ENCODE data around the gene MAP7.
"Not testable (repeated sequence)": the region's sequence is repeated elsewhere in the genome, so short reads cannot be mapped to it uniquely, and the experiment has no call there.

Gene MAP7

GRCh38 chr6:136435101-136435500, 115.1 kb downstream of the MAP7 start:
- Histone ChIP-seq H3K4me1 (ENCODE audit: insufficient read depth, low read length) (no peaks in the 10 kb centered on the region), H3K27ac (ENCODE audit: low read depth, low read length) (no peak overlapping the region), H3K9me3 (ENCODE audit: low read length) (no peaks in the 10 kb centered on the region), H3K9ac (ENCODE audit: low read length) (no peak overlapping the region), H3K27me3 (ENCODE audit: control insufficient read depth in 1 of 2, insufficient read depth in 2 of 2, low read length in 2 of 2) (no peaks in the 10 kb centered on the region), H3K4me3 (ENCODE audit: low read depth in 1 of 2, low read length in 2 of 2) (no peak overlapping the region), H3K36me3 (ENCODE audit: insufficient read depth, low read length) (no peaks in the 10 kb centered on the region)

DNA sequence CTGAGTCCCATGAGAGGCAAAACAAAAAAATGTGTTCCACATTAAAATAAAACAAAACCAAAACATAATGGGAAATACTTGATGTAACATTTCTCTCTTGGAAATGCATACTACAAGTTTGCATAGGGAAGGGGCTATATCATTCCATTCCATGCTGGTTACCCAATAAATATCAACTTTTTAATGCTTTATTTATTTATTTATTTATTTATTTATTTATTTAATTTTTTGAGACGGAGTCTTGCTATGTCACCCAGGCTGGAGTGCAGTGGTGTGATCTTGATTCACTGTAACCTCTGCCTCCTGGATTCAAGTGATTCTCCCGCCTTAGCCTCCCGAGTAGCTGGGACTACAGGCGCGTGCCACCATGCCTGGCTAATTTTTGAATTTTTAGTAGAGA, 118.9 kb downstream of the MAP7 start:
- H3K36me3 ChIP-seq (ENCODE audit: insufficient read depth, low read length); H3K4me3 ChIP-seq (ENCODE audit: low read depth in 1 of 2, low read length in 2 of 2); H3K27me3 ChIP-seq (ENCODE audit: control insufficient read depth in 1 of 2, insufficient read depth in 2 of 2, low read length in 2 of 2); H3K9me3 ChIP-seq (ENCODE audit: low read length); H3K27ac ChIP-seq (ENCODE audit: low read depth, low read length); H3K4me1 ChIP-seq (ENCODE audit: insufficient read depth, low read length); H3K9ac ChIP-seq (ENCODE audit: low read length): not testable (repeated sequence)

GRCh38 chr6:136429264-136430065, 120.8 kb downstream of the MAP7 start:
- Histone ChIP-seq H3K9ac (ENCODE audit: low read length) (no peak overlapping the region), H3K4me1 (ENCODE audit: insufficient read depth, low read length) (no peaks in the 10 kb centered on the region), H3K27me3 (ENCODE audit: control insufficient read depth in 1 of 2, insufficient read depth in 2 of 2, low read length in 2 of 2) (no peaks in the 10 kb centered on the region), H3K9me3 (ENCODE audit: low read length) (no peaks in the 10 kb centered on the region), H3K27ac (ENCODE audit: low read depth, low read length) (no peak overlapping the region), H3K4me3 (ENCODE audit: low read depth in 1 of 2, low read length in 2 of 2) (no peak overlapping the region), H3K36me3 (ENCODE audit: insufficient read depth, low read length) (no peaks in the 10 kb centered on the region)

DNA sequence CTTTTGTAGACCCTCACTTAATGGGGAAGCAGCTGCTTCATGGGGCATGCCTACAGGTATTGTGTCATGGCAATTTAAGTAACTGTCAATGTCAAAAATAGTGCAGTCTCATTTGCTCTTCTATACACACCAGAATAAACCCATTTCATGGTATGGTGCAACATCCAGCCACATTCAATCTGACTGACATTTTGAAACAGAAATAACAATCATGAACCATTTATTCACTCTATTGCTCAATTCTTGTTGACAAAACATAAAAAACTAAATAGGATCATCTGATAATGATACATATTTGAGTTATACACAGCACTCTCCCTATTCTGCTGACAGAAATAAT, 122.9 kb downstream of the MAP7 start:
- no peaks in the 10 kb centered on the region for H3K27me3 ChIP-seq (ENCODE audit: control insufficient read depth in 1 of 2, insufficient read depth in 2 of 2, low read length in 2 of 2)
- no peak overlapping the region for H3K27ac ChIP-seq (ENCODE audit: low read depth, low read length)
- H3K4me1 ChIP-seq (ENCODE audit: insufficient read depth, low read length), result no peaks in the 10 kb centered on the region
- no peaks in the 10 kb centered on the region for H3K36me3 ChIP-seq (ENCODE audit: insufficient read depth, low read length)
- H3K9ac ChIP-seq (ENCODE audit: low read length), result no peak overlapping the region
- no peak overlapping the region for H3K4me3 ChIP-seq (ENCODE audit: low read depth in 1 of 2, low read length in 2 of 2)
- H3K9me3 ChIP-seq (ENCODE audit: low read length), result no peaks in the 10 kb centered on the region

- Histone ChIP-seq H3K27me3 (ENCODE audit: control insufficient read depth in 1 of 2, insufficient read depth in 2 of 2, low read length in 2 of 2) (no peaks in the 10 kb centered on the region), H3K36me3 (ENCODE audit: insufficient read depth, low read length) (no peaks in the 10 kb centered on the region), H3K4me3 (ENCODE audit: low read depth in 1 of 2, low read length in 2 of 2) (no peak overlapping the region), H3K27ac (ENCODE audit: low read depth, low read length) (no peak overlapping the region), H3K9ac (ENCODE audit: low read length) (no peak overlapping the region), H3K9me3 (ENCODE audit: low read length) (no peaks in the 10 kb centered on the region), H3K4me1 (ENCODE audit: insufficient read depth, low read length) (no peaks in the 10 kb centered on the region)
Observed at GRCh38 chr6:136426627-136427377, 123.4 kb downstream of the MAP7 start.

DNA sequence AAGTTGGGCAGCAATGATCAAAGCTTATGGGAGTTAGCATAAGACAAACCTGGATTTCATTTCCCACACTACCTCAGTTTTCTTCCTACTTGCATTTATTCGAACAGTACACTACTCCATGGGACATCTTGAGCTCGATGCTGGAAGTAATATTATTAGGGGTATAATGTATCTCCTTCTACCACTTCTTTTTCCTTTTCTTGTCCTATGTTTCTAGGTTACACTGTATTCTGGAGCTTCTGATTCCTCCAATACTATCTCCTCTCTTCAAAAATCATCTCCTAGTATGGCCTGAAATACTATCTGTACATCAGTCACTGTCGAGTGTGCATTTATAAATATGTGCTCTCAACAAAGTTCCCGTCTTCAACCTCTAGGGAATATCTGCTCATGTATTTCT, 124.4 kb downstream of the MAP7 start:
- H3K9me3 ChIP-seq (ENCODE audit: low read length), result no peaks in the 10 kb centered on the region
- no peaks in the 10 kb centered on the region for H3K4me1 ChIP-seq (ENCODE audit: insufficient read depth, low read length)
- H3K4me3 ChIP-seq (ENCODE audit: low read depth in 1 of 2, low read length in 2 of 2), result no peak overlapping the region
- no peaks in the 10 kb centered on the region for H3K27me3 ChIP-seq (ENCODE audit: control insufficient read depth in 1 of 2, insufficient read depth in 2 of 2, low read length in 2 of 2)
- no peak overlapping the region for H3K9ac ChIP-seq (ENCODE audit: low read length)
- H3K27ac ChIP-seq (ENCODE audit: low read depth, low read length), result no peak overlapping the region
- H3K36me3 ChIP-seq (ENCODE audit: insufficient read depth, low read length), result no peaks in the 10 kb centered on the region

DNA sequence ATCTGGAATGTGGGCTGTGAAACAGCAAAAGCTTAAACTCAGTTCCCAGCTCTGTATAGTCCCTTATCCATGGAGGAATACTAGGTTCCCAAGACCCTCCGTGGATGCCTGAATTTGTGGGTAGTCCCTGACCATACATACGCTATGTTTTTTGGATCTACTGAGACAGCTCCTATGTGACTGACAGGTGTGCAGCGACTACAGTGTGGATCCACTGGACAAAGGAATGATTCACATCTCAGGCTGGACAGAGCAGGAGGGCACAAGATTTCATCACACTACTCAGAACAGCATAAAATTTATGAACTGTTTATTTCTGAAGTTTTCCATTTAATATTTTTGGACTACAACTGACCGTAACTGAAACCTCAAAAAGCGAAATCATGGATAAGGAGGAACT, 125.3 kb downstream of the MAP7 start:
- H3K27ac ChIP-seq (ENCODE audit: low read depth, low read length), result no peak overlapping the region
- H3K9ac ChIP-seq (ENCODE audit: low read length), result no peak overlapping the region
- H3K4me1 ChIP-seq (ENCODE audit: insufficient read depth, low read length), result no peaks in the 10 kb centered on the region
- no peaks in the 10 kb centered on the region for H3K36me3 ChIP-seq (ENCODE audit: insufficient read depth, low read length)
- no peaks in the 10 kb centered on the region for H3K27me3 ChIP-seq (ENCODE audit: control insufficient read depth in 1 of 2, insufficient read depth in 2 of 2, low read length in 2 of 2)
- no peaks in the 10 kb centered on the region for H3K9me3 ChIP-seq (ENCODE audit: low read length)
- H3K4me3 ChIP-seq (ENCODE audit: low read depth in 1 of 2, low read length in 2 of 2), result no peak overlapping the region

DNA sequence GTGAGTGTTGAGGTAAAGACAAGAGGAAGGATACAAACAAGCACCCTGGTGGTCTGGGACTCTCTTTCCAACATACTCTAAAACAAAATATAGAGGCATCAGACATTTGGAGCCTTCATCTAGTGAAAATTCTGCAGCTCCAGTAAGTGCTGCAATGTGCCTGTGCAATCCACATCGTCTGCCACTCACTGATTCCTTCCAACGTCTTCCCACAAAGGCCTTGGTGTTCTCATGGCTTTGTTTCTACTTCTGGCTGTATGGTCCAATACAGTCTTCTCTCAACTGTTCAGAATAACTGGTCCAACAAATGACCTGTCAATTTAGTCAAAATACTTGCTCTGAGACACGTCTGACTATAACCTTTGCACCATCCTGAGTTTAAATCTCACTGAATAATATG, 125.8 kb downstream of the MAP7 start:
- Histone ChIP-seq H3K27ac (ENCODE audit: low read depth, low read length) (no peak overlapping the region), H3K9ac (ENCODE audit: low read length) (no peak overlapping the region), H3K4me1 (ENCODE audit: insufficient read depth, low read length) (no peaks in the 10 kb centered on the region), H3K9me3 (ENCODE audit: low read length) (no peaks in the 10 kb centered on the region), H3K36me3 (ENCODE audit: insufficient read depth, low read length) (no peaks in the 10 kb centered on the region), H3K27me3 (ENCODE audit: control insufficient read depth in 1 of 2, insufficient read depth in 2 of 2, low read length in 2 of 2) (no peaks in the 10 kb centered on the region), H3K4me3 (ENCODE audit: low read depth in 1 of 2, low read length in 2 of 2) (no peak overlapping the region)

DNA sequence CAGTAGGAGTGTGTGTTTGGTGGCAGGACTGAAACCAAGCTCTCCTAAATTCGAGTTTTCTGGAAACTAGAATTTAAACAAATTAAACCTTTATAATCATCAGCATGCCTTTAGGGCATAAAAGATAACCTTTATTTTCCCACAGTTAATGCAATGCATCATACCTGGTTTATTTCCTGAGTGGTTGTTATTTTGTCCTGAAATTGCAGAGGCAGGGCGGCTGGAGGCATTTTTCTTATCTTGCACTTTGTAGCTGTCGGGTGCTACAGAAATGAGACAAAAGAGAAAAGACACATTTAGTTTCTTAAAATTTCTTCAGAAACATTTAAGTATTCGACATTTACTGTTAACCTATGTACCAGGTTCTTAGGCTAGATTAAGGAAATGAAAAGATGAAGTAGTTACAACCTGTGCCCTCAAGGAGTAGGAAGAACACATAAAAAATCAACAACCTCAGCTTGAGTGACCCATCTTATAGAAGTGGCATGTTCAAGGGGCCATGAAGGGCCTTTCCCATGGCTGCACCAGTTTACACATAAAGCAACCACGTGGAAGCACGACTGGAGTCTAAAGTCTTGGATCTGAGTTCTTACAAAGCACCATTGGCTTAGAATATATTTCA, 128.6 kb downstream of the MAP7 start:
- Histone ChIP-seq H3K9me3 (ENCODE audit: low read length) (no peaks in the 10 kb centered on the region), H3K4me1 (ENCODE audit: insufficient read depth, low read length) (no peaks in the 10 kb centered on the region), H3K27ac (ENCODE audit: low read depth, low read length) (no peak overlapping the region), H3K36me3 (ENCODE audit: insufficient read depth, low read length) (no peaks in the 10 kb centered on the region), H3K9ac (ENCODE audit: low read length) (no peak overlapping the region), H3K4me3 (ENCODE audit: low read depth in 1 of 2, low read length in 2 of 2) (no peak overlapping the region), H3K27me3 (ENCODE audit: control insufficient read depth in 1 of 2, insufficient read depth in 2 of 2, low read length in 2 of 2) (no peaks in the 10 kb centered on the region)

DNA sequence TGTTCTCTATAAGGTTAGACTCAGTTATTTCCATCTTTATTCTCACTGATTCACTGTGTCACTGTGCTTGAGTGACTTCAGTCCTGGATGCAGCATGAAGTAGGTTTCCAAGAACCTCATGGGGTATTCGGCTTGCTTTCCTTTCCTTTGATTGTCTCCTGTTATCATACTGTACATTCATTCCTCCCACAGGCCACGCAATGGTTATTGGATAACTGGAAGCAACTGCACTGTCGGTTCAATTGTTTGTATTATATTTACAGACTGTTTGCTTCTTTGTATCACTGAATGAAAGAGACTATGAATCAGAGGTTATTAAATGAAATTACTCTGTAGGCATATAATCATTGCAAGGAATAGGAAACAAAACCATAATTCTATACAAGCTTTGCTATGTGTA, 129.4 kb downstream of the MAP7 start:
- Histone ChIP-seq H3K9ac (ENCODE audit: low read length) (no peak overlapping the region), H3K4me1 (ENCODE audit: insufficient read depth, low read length) (no peaks in the 10 kb centered on the region), H3K27ac (ENCODE audit: low read depth, low read length) (no peak overlapping the region), H3K36me3 (ENCODE audit: insufficient read depth, low read length) (no peaks in the 10 kb centered on the region), H3K9me3 (ENCODE audit: low read length) (no peaks in the 10 kb centered on the region), H3K27me3 (ENCODE audit: control insufficient read depth in 1 of 2, insufficient read depth in 2 of 2, low read length in 2 of 2) (no peaks in the 10 kb centered on the region), H3K4me3 (ENCODE audit: low read depth in 1 of 2, low read length in 2 of 2) (no peak overlapping the region)

- no peak overlapping the region for H3K27ac ChIP-seq (ENCODE audit: low read depth, low read length)
- no peaks in the 10 kb centered on the region for H3K36me3 ChIP-seq (ENCODE audit: insufficient read depth, low read length)
- H3K4me3 ChIP-seq (ENCODE audit: low read depth in 1 of 2, low read length in 2 of 2), result no peak overlapping the region
- no peaks in the 10 kb centered on the region for H3K27me3 ChIP-seq (ENCODE audit: control insufficient read depth in 1 of 2, insufficient read depth in 2 of 2, low read length in 2 of 2)
- H3K4me1 ChIP-seq (ENCODE audit: insufficient read depth, low read length), result no peaks in the 10 kb centered on the region
- H3K9me3 ChIP-seq (ENCODE audit: low read length), result no peaks in the 10 kb centered on the region
- no peak overlapping the region for H3K9ac ChIP-seq (ENCODE audit: low read length)
Observed at GRCh38 chr6:136415351-136416007, 134.7 kb downstream of the MAP7 start.
